Fibroblast of lung (primary cell): ENCODE data around the gene SLC6A20.

ENCODE experiments used
- CTCF ChIP-seq, 2 donors: IDR thresholded peaks in 1 of 2; conservative IDR thresholded peaks in 1 of 2; 1 replicate in 1 of 2; 2 replicates in 1 of 2; pipeline ENCODE4 v1.5.1; 2011 to 2012; ENCODE audit warnings: low read length in 2 of 2, control low read depth in 1 of 2, inconsistent platforms in 1 of 2, low read depth in 1 of 2, mild to moderate bottlenecking in 1 of 2
- EZH2 ChIP-seq: IDR thresholded peaks from 2 replicates; pipeline ENCODE4 v1.5.1; 2012; ENCODE audit warnings: low read length, control low read depth, mild to moderate bottlenecking; ENCODE audit errors: missing control alignments

- no peak for TF ChIP-seq CTCF (conservative IDR thresholded peaks at IDR 0.05 in 1 of 2, IDR thresholded peaks at IDR 0.05 in 1 of 2; ENCODE audit: low read depth in 1 of 2, low read length in 2 of 2)
- TF ChIP-seq EZH2 = no peak
Measured at GRCh38 chr3:45800611-45801010, 4.3 kb upstream of the SLC6A20 start.
